Fibroblast of the aortic adventitia (primary cell): ENCODE results near the gene CTCFL. TPM values are rescaled to one million over a fixed set of nuclear protein-coding genes. Genes with fewer than 3 reads are reported as not detected.

ENCODE experiments used
- DNase-seq: peaks from one replicate; pipeline ENCODE4 v3.0.0-alpha.2; 2010; ENCODE audit warnings: low read depth
- H3K4me3 ChIP-seq: 2 replicates; pipeline ENCODE4 v1.5.1; 2011; ENCODE audit warnings: low read depth, mild to moderate bottlenecking, control low read depth, low read length, moderate library complexity
- total RNA-seq: library from RNA; depleted of rRNA; stranded (reverse); fragments of >200 nt; gene quantifications from 2 replicates; pipeline ENCODE4 v1.2.3, GENCODE V29; 2012; ENCODE audit warnings: low replicate concordance
- TF ChIP-seq, protein P1 (sequence below): IDR thresholded peaks from 2 replicates; pipeline ENCODE4 v1.5.1; 2011; ENCODE audit warnings: mild to moderate bottlenecking, low read length, control low read depth, inconsistent platforms; ENCODE audit not compliant: insufficient read depth

The CTCFL gene
- total RNA-seq, 1 donor, result not detected

DNA sequence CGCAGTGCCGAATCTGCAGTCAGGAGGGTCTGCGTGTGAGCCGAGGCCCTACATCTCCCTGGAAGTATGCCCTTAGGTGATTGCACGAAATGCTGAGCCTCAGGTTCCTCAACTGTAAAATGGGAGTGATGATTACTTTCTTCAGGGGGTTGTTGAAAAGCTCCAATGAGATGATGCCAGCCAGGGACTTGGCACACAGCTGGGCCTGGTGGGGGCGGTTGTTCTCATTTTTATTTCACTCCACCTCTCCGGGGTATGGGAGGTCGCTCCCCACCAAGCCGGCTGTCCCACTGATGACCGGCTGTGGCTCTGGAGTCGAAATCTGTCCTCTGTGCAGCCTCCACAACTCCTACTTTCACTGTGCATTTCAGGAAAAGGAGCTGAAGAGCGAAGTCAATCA, 44.0 kb upstream of the CTCFL start:
- no peak overlapping the region for H3K4me3 ChIP-seq

DNA sequence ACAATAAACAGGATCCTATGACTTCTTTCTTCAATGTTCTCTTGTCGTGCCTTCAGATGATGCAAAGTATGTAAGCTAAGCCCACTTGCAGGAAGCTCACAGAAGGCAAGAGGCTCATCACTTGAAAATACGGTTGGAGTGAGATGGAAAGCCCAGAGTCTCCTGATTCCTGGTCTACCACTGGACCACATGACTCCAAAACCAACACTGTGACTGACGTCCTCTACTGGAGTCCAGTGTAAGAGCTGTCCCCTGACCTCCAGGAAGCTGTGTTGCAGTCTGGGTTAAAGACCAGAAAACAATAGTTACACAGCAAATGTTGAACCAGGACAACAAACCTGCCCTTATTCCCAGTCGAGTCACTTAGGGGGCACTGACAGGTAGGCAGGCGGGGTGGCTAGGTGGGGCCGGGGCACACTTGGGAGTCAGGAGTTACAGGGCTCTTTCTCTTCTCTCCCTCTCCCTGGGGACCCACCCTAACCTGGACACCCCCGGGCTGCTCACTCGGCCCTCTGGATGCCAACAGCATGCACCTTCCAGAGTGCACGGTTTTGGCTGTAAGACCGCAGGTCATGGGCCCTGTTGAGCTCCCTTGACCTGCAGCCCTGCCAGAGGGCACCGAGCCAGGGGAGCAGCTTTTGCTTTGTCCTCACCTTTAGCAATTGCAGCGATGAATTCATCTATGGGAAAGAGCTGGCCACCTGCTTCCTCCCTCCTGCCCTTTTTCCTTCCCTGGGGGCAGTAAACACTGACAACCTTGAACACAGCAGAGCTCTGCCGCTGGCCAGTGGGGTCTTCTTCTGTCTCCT, 43.4 kb upstream of the CTCFL start:
- DNase-seq, result no peak
- no peak overlapping the region for H3K4me3 ChIP-seq

More for the DNA sequence above, 44.0 kb upstream of the CTCFL start:
- DNase-seq, result no peak
- TF ChIP-seq, protein P1, sequence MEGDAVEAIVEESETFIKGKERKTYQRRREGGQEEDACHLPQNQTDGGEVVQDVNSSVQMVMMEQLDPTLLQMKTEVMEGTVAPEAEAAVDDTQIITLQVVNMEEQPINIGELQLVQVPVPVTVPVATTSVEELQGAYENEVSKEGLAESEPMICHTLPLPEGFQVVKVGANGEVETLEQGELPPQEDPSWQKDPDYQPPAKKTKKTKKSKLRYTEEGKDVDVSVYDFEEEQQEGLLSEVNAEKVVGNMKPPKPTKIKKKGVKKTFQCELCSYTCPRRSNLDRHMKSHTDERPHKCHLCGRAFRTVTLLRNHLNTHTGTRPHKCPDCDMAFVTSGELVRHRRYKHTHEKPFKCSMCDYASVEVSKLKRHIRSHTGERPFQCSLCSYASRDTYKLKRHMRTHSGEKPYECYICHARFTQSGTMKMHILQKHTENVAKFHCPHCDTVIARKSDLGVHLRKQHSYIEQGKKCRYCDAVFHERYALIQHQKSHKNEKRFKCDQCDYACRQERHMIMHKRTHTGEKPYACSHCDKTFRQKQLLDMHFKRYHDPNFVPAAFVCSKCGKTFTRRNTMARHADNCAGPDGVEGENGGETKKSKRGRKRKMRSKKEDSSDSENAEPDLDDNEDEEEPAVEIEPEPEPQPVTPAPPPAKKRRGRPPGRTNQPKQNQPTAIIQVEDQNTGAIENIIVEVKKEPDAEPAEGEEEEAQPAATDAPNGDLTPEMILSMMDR, result no peak

DNA sequence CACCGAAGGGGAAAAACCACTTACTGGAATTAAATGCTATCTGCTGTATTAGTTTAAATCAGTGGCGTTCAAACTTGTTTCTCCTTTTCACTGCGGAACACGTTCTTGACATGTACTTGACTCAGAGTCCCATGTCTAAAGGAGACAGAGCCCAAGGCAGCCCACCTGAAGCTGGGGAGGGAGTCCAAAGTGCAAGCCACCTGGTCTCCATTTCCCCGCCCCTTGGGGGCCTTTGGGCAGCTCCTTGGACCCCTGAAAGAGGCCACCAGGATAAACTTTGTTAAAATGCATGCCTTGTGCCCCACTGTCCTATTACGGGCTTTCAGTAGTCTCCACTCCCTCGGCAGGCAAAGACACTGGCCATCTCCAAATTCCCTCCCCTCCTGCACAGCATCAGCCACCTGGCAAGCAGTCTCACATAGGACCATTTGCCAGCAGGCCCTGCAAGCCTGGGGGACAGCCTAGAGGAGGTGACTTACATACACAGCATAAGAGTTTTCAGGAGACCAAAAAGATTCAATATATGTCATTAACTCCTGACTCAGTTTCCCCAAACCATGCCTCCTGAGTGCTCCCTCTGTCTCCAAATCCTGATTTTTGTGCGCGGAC, 42.6 kb upstream of the CTCFL start:
- no peak for DNase-seq
- TF ChIP-seq, protein P1, result no peak

More for the DNA sequence above, 43.4 kb upstream of the CTCFL start:
- TF ChIP-seq, protein P1, result no peak

DNA sequence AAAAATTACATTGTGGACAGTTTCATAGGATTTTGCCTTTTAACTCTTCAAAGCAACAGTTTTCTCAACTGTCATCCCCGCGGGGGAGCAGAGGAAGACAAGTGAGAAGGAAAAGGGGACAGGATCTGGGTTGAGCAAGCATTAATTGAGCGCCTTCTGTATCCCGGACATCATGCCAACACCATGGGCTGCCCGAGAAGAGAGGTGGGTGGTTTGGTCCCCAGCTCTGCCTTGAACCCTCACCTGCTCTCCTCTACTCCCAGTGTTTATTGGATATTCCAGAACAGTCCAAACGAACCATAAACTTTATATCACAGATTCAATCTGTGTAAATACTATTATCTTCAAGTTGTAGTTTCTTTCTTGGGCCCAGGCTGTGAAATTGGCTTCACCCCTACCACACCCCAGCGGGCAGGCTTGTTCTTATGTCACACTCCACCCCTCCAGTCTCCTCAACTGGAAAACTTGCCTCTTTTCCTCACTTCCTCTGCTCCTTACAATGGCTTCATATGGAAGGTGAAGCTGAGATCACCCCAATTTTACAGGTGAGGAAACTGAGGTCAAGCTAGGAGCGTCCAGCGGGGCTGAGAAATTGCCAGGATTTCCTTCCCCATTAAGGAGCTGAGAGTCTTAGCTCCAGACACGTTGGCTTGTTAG, 42.0 kb upstream of the CTCFL start:
- no peak overlapping the region for H3K4me3 ChIP-seq
- TF ChIP-seq, protein P1, result no peak
- DNase-seq, result no peak

More for the DNA sequence above, 42.6 kb upstream of the CTCFL start:
- no peak overlapping the region for H3K4me3 ChIP-seq

DNA sequence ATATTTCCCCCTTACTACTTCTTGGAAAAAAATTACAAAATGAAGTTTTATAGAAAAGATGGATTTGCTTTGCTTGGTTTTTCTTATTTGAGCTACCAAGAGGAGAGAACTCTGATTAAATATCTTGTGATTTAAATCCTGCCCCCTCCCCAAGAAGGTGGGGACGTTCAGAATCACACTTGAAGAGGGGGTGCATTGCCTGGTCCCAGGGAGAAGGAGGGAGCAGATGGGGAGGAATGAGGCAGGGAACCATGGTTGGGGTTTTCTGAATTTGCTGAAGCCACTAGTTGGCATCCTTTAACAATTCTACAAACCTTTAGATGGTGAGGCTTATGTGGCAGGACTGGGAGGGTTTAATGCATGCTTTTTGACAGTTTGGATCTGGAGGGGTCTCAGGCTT, 41.5 kb upstream of the CTCFL start:
- TF ChIP-seq, protein P1, result no peak
- no peak overlapping the region for H3K4me3 ChIP-seq
- DNase-seq, result no peak

DNA sequence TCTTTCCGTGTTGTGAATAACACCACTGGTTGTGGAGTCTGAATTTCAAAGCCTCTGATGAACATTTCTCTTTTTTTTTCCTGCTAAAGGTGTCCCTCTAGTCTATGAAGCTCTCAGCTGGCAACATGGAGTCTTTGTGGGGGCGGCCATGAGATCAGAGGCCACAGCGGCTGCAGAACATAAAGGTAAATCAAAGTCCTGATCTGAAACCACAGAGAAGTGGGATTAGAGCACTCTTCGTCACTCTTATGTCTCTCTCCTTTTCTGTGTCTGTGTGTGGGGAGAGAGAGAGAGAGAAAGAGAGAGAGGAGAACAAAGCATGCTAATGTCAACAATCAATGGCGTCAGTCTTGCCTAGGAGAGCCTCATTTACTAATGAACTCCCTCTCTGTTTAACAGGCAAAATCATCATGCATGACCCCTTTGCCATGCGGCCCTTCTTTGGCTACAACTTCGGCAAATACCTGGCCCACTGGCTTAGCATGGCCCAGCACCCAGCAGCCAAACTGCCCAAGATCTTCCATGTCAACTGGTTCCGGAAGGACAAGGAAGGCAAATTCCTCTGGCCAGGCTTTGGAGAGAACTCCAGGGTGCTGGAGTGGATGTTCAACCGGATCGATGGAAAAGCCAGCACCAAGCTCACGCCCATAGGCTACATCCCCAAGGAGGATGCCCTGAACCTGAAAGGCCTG, 40.2 kb upstream of the CTCFL start:
- TF ChIP-seq, protein P1, result no peak

More for the DNA sequence above, 40.2 kb upstream of the CTCFL start:
- no peak for DNase-seq
- H3K4me3 ChIP-seq, result no peak overlapping the region
